GM20000 (cell line): Measurements from ENCODE around the gene TOR2A.

Experiments used
- DNase-seq: peaks from one replicate; pipeline ENCODE4 v3.0.0; 2012; ENCODE audit warnings: low spot score
- TF ChIP-seq, protein P1 (sequence below): IDR thresholded peaks from 2 replicates; pipeline ENCODE4 v1.5.1; 2012; ENCODE audit warnings: mild to moderate bottlenecking, control low read depth; ENCODE audit errors: extremely low read depth, missing control alignments

TOR2A gene

DNA sequence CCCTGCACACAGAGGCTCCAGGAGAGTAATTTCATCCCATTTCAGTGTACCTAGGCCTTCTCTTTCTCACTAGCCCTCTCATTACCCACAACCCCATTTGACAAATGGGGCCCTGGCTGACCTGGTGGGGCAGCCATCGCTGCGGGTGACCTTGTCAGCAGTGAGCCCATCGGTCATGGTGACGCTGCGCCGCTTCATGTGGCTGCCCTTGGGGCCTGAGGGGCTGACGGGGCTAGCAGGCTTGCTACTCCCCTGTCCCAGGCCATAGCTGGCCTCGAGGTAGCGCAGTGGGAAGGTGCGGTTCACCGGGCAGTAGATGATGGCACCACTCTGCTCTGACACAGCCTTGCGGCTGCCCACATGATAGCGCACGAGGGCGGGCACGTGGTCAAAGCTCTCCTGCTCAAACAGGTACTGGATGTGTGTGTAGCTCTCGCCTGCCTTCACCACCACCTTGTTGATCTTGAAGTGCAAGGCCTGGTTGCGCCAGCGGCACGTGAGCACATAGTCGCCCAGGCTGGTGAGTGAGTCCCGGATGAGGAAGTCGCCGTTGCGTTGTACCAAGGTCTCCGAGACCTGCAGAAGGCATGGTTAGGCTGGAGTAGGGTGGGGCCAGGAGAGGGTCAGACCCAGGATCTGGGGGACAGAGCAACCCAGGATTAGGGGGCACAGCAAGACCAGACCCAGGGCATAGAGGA is 14.1 kb upstream of the TOR2A start:
- TF ChIP-seq, protein P1, sequence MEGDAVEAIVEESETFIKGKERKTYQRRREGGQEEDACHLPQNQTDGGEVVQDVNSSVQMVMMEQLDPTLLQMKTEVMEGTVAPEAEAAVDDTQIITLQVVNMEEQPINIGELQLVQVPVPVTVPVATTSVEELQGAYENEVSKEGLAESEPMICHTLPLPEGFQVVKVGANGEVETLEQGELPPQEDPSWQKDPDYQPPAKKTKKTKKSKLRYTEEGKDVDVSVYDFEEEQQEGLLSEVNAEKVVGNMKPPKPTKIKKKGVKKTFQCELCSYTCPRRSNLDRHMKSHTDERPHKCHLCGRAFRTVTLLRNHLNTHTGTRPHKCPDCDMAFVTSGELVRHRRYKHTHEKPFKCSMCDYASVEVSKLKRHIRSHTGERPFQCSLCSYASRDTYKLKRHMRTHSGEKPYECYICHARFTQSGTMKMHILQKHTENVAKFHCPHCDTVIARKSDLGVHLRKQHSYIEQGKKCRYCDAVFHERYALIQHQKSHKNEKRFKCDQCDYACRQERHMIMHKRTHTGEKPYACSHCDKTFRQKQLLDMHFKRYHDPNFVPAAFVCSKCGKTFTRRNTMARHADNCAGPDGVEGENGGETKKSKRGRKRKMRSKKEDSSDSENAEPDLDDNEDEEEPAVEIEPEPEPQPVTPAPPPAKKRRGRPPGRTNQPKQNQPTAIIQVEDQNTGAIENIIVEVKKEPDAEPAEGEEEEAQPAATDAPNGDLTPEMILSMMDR, result no peak
- DNase-seq, result no peak

DNA sequence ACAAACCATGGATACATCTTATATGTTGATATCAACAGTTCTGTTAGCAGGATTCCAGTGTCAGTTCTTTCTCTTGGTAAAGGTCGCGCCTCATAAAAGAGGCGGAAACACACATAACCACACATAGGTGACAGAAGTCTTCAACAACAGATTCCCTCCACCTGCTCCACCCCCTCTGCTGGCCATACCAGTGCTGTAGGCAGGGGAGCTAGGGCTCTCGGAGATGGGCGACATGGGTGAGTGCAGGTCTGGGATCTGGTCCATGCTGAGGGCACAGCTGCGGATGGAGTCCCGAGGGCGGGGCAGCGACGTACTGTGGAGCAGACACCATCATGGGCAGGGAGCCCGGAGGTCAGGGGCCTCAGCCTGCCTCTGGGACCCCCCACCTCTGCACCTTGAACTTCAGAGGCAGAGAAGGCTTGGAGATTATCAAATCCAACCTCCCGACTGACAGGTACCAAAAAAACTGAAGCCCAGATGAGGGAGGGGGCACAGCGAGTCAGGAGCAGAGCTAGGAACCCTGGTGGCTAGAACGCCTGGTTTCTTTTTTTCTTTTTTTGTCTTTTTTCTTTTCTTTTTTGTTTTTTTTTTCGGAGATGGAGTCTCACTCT is 12.0 kb upstream of the TOR2A start:
- TF ChIP-seq, protein P1, result no peak
- DNase-seq, result no peak

DNA sequence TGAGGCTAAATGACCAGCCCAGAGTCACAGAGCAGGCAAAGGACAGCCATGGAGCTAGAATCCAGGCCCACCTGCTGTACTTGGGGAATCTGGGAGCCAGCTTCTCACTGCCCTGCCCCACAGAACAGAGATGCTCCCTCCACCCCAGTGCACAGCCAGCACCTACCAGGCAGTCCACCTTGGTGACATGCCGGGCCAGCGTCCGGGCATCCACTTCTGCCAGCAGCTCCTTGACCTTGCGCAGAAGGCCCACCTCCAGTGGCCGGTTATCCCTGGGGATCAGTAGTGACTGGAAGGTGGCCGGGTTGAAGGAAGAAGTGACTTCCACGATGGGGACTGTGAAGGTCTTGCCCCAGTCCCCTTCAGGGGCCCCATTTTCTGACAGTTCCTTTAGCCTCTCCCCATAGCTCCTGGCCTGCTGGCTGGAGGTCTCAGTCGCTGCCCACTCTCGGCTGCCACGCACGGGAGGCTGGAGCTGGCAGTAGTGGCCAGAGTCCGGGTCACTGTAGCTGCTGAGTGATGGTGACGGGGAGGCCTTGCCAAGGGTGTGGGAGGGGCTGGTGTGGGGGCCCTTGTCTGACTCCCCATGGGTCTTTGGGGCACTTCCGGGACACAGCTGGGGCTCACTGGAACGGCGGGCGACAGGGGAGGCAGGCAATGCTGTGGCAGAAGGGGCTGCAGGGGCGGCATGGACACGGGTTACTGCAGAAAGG is 9.5 kb upstream of the TOR2A start:
- DNase-seq, result no peak
- TF ChIP-seq, protein P1, result no peak

- TF ChIP-seq, protein P1, result no peak
- no peak for DNase-seq
Measured at GRCh38 chr9:127742435-127743088, 7.5 kb upstream of the TOR2A start.

DNA sequence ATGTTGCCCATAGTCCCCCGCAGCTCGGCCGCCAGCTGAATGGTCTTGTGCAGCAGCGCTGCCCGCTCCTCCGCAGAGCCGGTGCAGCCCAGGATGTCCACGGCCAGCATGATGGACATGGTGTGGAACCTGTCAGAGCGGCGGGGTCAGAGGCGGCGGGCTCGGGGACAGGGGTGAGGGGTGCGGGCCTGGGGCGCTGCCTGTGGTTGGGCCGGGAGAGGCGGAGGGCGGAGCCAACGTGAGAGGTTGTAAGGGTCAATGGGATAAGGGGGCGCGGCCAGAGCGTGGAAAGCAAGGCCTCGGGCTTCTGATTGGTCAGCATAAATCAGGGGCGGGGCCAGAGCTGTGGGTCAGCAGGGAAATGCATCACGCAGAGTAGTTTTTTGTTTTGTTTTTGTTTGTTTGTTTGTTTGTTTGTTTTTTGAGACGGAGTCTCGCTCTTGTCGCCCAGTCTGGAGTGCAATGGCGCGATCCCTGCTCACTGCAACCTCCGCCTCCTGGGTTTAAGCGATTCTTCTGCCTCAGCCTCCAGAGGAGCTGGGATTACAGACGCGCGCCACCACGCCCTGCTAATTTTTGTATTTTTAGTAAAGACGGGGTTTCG is 6.8 kb upstream of the TOR2A start:
- no peak for DNase-seq
- TF ChIP-seq, protein P1, result no peak

GRCh38 chr9:127739614-127740330 is 4.7 kb upstream of the TOR2A start:
- TF ChIP-seq, protein P1, result no peak
- DNase-seq, result no peak
